Smooth muscle cell (in vitro differentiated cells): ENCODE data around the gene MPP3. TPM values are rescaled to one million over a fixed set of nuclear protein-coding genes. Genes with fewer than 3 reads are reported as not detected.

Source experiments
- DNase-seq: peaks from one replicate; lab custom pipeline; 2025; ENCODE audit not compliant: unreplicated experiment; lab: John Stamatoyannopoulos, UW
- H2AFZ ChIP-seq: fragments of 200-600 bp; sonication (generic); 2 replicates; pipeline ENCODE4 v1.6.0; 2016; ENCODE audit warnings: antibody characterized with exemption, low read depth, mild to moderate bottlenecking
- H3F3A ChIP-seq: fragments of 200-600 bp; sonication (generic); 2 replicates; pipeline ENCODE4 v1.6.0; 2017; ENCODE audit warnings: antibody characterized with exemption, low read depth
- H3K27ac ChIP-seq: fragments of 200-600 bp; sonication (generic); 2 replicates; pipeline ENCODE4 v1.5.1; 2016; ENCODE audit warnings: low read depth, mild to moderate bottlenecking
- H3K27me3 ChIP-seq: fragments of 200-600 bp; sonication (generic); 2 replicates; pipeline ENCODE4 v1.6.1; 2016; ENCODE audit warnings: low read depth, mild to moderate bottlenecking
- H3K36me3 ChIP-seq: fragments of 200-600 bp; sonication (generic); 2 replicates; pipeline ENCODE4 v1.5.1; 2016; ENCODE audit warnings: low read depth
- H3K4me1 ChIP-seq: fragments of 200-600 bp; sonication (generic); 2 replicates; pipeline ENCODE4 v1.5.1; 2016; ENCODE audit warnings: low read depth
- H3K4me2 ChIP-seq: fragments of 200-600 bp; sonication (generic); 2 replicates; pipeline ENCODE4 v1.6.0; 2016; ENCODE audit warnings: mild to moderate bottlenecking
- H3K4me3 ChIP-seq: fragments of 200-600 bp; sonication (generic); 2 replicates; pipeline ENCODE4 v1.5.1; 2016; ENCODE audit warnings: mild to moderate bottlenecking
- H3K79me2 ChIP-seq: fragments of 200-600 bp; sonication (generic); 2 replicates; pipeline ENCODE4 v1.6.0; 2016; ENCODE audit warnings: low read depth, mild to moderate bottlenecking
- H3K9ac ChIP-seq: fragments of 200-600 bp; sonication (generic); 2 replicates; pipeline ENCODE4 v1.6.0; 2016; ENCODE audit warnings: low read depth
- H3K9me3 ChIP-seq: fragments of 200-600 bp; sonication (generic); replicated peaks from 2 replicates; pipeline ENCODE4 v1.5.1; 2016; ENCODE audit warnings: low read depth
- H4K20me1 ChIP-seq: fragments of 200-600 bp; sonication (generic); 2 replicates; pipeline ENCODE4 v1.6.0; 2016; ENCODE audit warnings: low read depth
- WGBS: methylation state at CpG from one replicate; pipeline ENCODE4 v1.1.7; 2016; ENCODE audit warnings: low lambda C conversion rate; 5-methylcytosine and 5-hydroxymethylcytosine counted together
- polyA plus RNA-seq: library from polyadenylated mRNA; unstranded; fragments of >200 nt; fragmentation: Nextera tagmentation; extraction: Ambion mirVana; gene quantifications from 2 replicates; pipeline ENCODE4 v1.2.1, GENCODE V29; 2016
- total RNA-seq: library from RNA; depleted of rRNA; stranded (reverse); fragments of >200 nt; gene quantifications from 2 replicates; pipeline ENCODE4 v1.2.3, GENCODE V29; 2014
- TF ChIP-seq, protein P1 (sequence below): fragments of 200-600 bp; sonication (generic); IDR thresholded peaks from 2 replicates; pipeline ENCODE4 v1.5.1; 2017; ENCODE audit warnings: borderline replicate concordance, mild to moderate bottlenecking, antibody characterized with exemption; ENCODE audit not compliant: insufficient read depth, poor library complexity, severe bottlenecking

MPP3 gene
- total and polyA plus RNA-seq, 2 experiments from 2014 or later: 6.7 to 8.1 TPM

- Histone ChIP-seq H3K27ac (no peak overlapping the region), H3K4me3 (no peak overlapping the region), H3K9ac (no peak overlapping the region), H2AFZ (no peak overlapping the region), H3K9me3 (no peaks in the 10 kb centered on the region), H3K79me2 (no peaks in the 10 kb centered on the region), H3K27me3 (no peaks in the 10 kb centered on the region), H3K36me3 (no peaks in the 10 kb centered on the region), H3F3A (no peaks in the 10 kb centered on the region), H4K20me1 (peaks cover 4% of the 10 kb centered on the region), H3K4me2 (no peak overlapping the region), H3K4me1 (no peaks in the 10 kb centered on the region)
- 88% methylated on average over 20 of the region's 20 CpGs for WGBS
- TF ChIP-seq, protein P1, sequence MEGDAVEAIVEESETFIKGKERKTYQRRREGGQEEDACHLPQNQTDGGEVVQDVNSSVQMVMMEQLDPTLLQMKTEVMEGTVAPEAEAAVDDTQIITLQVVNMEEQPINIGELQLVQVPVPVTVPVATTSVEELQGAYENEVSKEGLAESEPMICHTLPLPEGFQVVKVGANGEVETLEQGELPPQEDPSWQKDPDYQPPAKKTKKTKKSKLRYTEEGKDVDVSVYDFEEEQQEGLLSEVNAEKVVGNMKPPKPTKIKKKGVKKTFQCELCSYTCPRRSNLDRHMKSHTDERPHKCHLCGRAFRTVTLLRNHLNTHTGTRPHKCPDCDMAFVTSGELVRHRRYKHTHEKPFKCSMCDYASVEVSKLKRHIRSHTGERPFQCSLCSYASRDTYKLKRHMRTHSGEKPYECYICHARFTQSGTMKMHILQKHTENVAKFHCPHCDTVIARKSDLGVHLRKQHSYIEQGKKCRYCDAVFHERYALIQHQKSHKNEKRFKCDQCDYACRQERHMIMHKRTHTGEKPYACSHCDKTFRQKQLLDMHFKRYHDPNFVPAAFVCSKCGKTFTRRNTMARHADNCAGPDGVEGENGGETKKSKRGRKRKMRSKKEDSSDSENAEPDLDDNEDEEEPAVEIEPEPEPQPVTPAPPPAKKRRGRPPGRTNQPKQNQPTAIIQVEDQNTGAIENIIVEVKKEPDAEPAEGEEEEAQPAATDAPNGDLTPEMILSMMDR: peak; percentile 66
- DNase-seq: no peak
Measured at GRCh38 chr17:43880420-43880991, 47.6 kb upstream of the MPP3 start.

DNA sequence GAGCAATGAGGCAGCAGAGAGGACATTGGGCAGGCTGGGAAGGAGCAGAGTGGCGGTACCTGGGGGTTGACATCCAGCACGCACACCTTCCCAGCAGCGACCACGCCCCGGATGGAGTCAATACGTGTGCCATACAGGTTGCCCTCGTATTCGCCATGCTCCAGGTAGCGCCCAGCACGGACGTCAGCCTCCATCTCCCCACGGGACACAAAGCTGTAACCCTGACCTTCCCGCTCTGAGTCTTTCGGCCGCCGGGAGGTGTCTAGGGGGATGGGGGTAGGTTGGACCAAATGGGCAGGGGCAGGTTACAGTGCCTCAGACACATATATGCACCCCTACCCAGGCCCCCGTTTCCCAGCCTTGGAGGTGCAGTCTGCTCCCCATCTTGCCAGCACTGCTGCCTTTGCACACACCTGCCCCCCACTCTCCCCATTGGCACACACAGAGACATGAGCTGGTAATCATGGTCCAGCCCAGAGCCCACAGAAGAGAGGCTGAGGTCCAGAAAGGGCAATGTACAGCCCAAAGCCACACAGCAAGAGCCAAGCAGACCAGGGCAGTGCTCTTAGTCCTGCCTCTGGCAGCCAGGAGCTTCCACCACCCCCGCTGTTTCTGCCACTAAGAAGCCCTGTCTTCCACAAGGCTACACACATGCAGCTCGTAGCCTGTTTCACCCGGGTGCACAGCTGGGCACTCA, 46.9 kb upstream of the MPP3 start:
- no peaks in the 10 kb centered on the region for H3K27me3 ChIP-seq
- no peaks in the 10 kb centered on the region for H4K20me1 ChIP-seq
- H3K4me1 ChIP-seq: no peaks in the 10 kb centered on the region
- no peaks in the 10 kb centered on the region for H3K36me3 ChIP-seq
- H3K9ac ChIP-seq: no peak overlapping the region
- TF ChIP-seq, protein P1: no peak
- no peak overlapping the region for H2AFZ ChIP-seq
- H3K9me3 ChIP-seq: no peaks in the 10 kb centered on the region
- no peaks in the 10 kb centered on the region for H3K79me2 ChIP-seq
- H3K27ac ChIP-seq: no peak overlapping the region
- H3F3A ChIP-seq: no peaks in the 10 kb centered on the region
- 93% methylated on average over 20 of the region's 20 CpGs for WGBS
- no peak for DNase-seq
- no peak overlapping the region for H3K4me3 ChIP-seq
- no peak overlapping the region for H3K4me2 ChIP-seq

GRCh38 chr17:43878260-43879175, 45.6 kb upstream of the MPP3 start:
- TF ChIP-seq, protein P1: peak; percentile 89
- Histone ChIP-seq H2AFZ (no peak overlapping the region), H3K9ac (no peak overlapping the region), H3F3A (no peaks in the 10 kb centered on the region), H3K36me3 (no peaks in the 10 kb centered on the region), H3K27ac (no peak overlapping the region), H3K79me2 (no peaks in the 10 kb centered on the region), H3K4me3 (no peak overlapping the region), H4K20me1 (no peaks in the 10 kb centered on the region), H3K9me3 (no peaks in the 10 kb centered on the region), H3K4me1 (no peaks in the 10 kb centered on the region), H3K27me3 (no peaks in the 10 kb centered on the region), H3K4me2 (no peak overlapping the region)
- DNase-seq: peak; percentile 57
- WGBS: 26% methylated on average over 12 of the region's 13 CpGs
